ENCODE results near the gene CPSF3.

The CPSF3 gene

DNA sequence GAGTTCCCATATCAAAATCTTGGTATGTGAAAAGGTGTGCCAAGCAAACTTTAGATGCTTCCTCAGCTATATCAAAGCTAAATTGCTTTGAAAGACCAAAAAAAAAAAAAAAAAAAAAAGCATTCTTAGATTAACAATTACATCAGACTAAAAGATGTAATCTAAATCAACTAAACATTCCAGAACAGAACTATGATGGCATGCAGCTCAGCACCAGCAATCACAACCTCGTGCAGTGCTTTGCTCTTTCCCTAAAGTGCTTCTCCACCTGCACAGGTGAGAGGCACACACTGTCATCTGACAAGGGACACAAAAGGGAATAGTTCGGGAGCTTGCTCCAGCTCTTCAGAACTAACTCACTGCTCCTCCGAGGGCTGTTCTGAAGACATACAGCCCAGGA is 94.7 kb downstream of the CPSF3 start:
- no peak for DNase-seq (ENCODE audit: low spot score)

GRCh38 chr2:9518780-9519179 is 95.3 kb downstream of the CPSF3 start:
- DNase-seq (ENCODE audit: low spot score) = no peak

DNA sequence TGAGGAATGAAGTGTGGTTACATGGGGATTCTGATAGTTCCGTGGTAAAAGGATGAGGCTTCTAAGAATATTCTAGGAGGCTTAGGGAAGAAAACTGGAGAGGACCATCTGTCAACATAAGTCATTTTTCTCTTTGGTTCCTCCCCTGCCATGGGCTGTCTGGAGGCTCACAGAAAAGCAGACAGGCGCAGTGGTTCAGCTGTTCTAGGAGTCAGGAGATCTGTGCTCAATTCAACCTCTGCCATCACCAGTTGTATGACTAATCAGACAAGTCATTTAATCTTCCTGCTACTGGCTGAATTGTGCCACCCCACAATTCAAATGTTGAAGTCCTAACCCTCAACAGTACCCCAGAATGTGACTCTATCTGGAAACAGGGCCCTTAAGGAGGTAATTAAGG is 95.8 kb downstream of the CPSF3 start:
- no peak for DNase-seq (ENCODE audit: low spot score)

All from globus pallidus (tissue), 1 donor.